GM10266 (cell line): ENCODE results near the gene ALDH3A1.

Source experiments
- DNase-seq: peaks from one replicate; pipeline ENCODE4 v3.0.0; 2012; ENCODE audit errors: extremely low spot score
- CTCF ChIP-seq: IDR thresholded peaks from 2 replicates; pipeline ENCODE4 v1.5.1; 2012; ENCODE audit warnings: mild to moderate bottlenecking, low read depth; ENCODE audit not compliant: control insufficient read depth, insufficient read depth; ENCODE audit errors: missing control alignments

ALDH3A1 gene

GRCh38 chr17:19729900-19730299, 18.2 kb downstream of the ALDH3A1 start:
- TF ChIP-seq CTCF: no peak
- DNase-seq: no peak

GRCh38 chr17:19728084-19728495, 20.0 kb downstream of the ALDH3A1 start:
- no peak for TF ChIP-seq CTCF
- no peak for DNase-seq

GRCh38 chr17:19727501-19728078, 20.5 kb downstream of the ALDH3A1 start:
- DNase-seq: no peak

GRCh38 chr17:19726631-19727376, 21.3 kb downstream of the ALDH3A1 start:
- no peak for DNase-seq
- TF ChIP-seq CTCF: no peak

More at GRCh38 chr17:19727501-19728078, 20.5 kb downstream of the ALDH3A1 start:
- TF ChIP-seq CTCF: no peak

GRCh38 chr17:19725486-19725885, 22.6 kb downstream of the ALDH3A1 start:
- TF ChIP-seq CTCF: no peak
- DNase-seq: no peak

- TF ChIP-seq CTCF: no peak
- DNase-seq: no peak
Measured at GRCh38 chr17:19724501-19725420, 23.3 kb downstream of the ALDH3A1 start.
